H1 (cell line): ENCODE results near the gene LCN12.

Experiments
- CBX5 ChIP-seq: fragments of 300-800, 300-1000 bp; sonication (generic); IDR thresholded peaks from 2 replicates; pipeline ENCODE4 v1.7.1; 2016; ENCODE audit warnings: antibody characterized with exemption, low read length, low read depth
- CREB1 ChIP-seq: IDR thresholded peaks from 2 replicates; pipeline ENCODE4 v1.6.1; 2012; ENCODE audit warnings: inconsistent platforms
- CTCF ChIP-seq, 3 experiments: IDR thresholded peaks; 1 replicate in 2 of 3; 2 replicates in 1 of 3; pipeline versions ENCODE4 v1.5.1 to v1.6.1; 2011; ENCODE audit warnings: low read length in 3 of 3, mild to moderate bottlenecking in 3 of 3, inconsistent platforms in 2 of 3, low read depth in 1 of 3, moderate library complexity in 1 of 3; ENCODE audit not compliant: insufficient read depth in 1 of 3; ENCODE audit errors: control extremely low read depth in 1 of 3
- EZH2 ChIP-seq: fragments of 200-600 bp; sonication (generic); IDR thresholded peaks from 2 replicates; pipeline ENCODE4 v1.7.1; 2012; ENCODE audit warnings: low read depth, mild to moderate bottlenecking, moderate library complexity, low read length, inconsistent platforms; ENCODE audit not compliant: severe bottlenecking
- FOSL1 ChIP-seq: IDR thresholded peaks from 2 replicates; pipeline ENCODE4 v1.6.1; 2011; ENCODE audit warnings: mild to moderate bottlenecking, low read depth, low read length, moderate library complexity; ENCODE audit not compliant: insufficient read depth
- RFX5 ChIP-seq: IDR thresholded peaks from 2 replicates; pipeline ENCODE4 v1.6.1; 2011; ENCODE audit warnings: low read depth, low read length, improper control_type of control experiment, borderline replicate concordance

GRCh38 chr9:136957461-136957860, 5.4 kb downstream of the LCN12 start:
- TF ChIP-seq CREB1 (no peak), CTCF (IDR thresholded peaks at IDR 0.05; ENCODE audit: control extremely low read depth in 1 of 3, insufficient read depth in 1 of 3, low read depth in 1 of 3, low read length in 3 of 3) (no peak), EZH2 (no peak), FOSL1 (no peak), RFX5 (no peak), CBX5 (no peak)
